AG09319 (cell line): ENCODE measurements around the gene PPARGC1A.

Experiments
- DNase-seq: peaks from one replicate; pipeline ENCODE4 v3.0.0-alpha.2; 2010; ENCODE audit warnings: low read depth; ENCODE audit errors: extremely low read depth
- TF ChIP-seq, protein P1 (sequence below): IDR thresholded peaks from 2 replicates; pipeline ENCODE4 v1.5.1; 2011; ENCODE audit warnings: low read depth, mild to moderate bottlenecking, inconsistent platforms, low read length, moderate library complexity

The PPARGC1A gene

DNA sequence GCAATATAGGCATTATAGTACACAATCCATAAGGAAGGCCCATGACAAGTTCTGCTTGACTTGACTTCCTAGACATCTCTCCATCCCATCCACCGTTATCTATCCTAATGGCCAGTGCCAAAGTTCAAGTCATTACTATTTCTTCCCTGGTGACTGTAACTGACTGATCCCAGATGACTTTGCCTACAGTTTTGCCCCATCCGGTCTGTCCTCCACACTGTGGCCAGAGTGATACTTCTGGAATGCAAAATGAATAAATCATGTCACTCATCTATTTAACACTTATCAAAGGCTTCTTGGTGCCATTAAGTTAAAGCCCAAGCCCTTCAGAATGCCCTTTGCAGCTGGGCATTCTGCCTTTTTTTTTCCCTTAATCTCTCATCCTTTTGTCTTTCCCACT lies 130.8 kb downstream of the PPARGC1A start:
- no peak for DNase-seq
- TF ChIP-seq, protein P1, sequence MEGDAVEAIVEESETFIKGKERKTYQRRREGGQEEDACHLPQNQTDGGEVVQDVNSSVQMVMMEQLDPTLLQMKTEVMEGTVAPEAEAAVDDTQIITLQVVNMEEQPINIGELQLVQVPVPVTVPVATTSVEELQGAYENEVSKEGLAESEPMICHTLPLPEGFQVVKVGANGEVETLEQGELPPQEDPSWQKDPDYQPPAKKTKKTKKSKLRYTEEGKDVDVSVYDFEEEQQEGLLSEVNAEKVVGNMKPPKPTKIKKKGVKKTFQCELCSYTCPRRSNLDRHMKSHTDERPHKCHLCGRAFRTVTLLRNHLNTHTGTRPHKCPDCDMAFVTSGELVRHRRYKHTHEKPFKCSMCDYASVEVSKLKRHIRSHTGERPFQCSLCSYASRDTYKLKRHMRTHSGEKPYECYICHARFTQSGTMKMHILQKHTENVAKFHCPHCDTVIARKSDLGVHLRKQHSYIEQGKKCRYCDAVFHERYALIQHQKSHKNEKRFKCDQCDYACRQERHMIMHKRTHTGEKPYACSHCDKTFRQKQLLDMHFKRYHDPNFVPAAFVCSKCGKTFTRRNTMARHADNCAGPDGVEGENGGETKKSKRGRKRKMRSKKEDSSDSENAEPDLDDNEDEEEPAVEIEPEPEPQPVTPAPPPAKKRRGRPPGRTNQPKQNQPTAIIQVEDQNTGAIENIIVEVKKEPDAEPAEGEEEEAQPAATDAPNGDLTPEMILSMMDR = no peak

DNA sequence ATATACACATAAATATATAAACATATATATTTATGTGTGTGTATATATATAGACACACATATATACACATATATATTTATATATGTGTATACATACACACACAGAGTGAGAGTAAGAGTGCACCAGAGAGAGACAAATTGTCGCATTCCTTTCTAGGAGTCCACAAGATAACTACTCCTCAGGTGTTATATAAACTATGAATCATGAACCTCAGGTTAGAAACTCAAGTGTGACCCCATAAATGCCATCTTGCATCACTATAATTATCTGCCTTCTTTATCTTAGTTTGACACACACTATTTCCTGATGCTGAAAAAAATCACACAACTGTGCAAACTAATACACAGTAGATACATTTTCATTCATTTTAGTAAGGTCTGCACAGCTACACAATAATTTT lies 135.2 kb downstream of the PPARGC1A start:
- no peak for DNase-seq
- TF ChIP-seq, protein P1 = no peak

DNA sequence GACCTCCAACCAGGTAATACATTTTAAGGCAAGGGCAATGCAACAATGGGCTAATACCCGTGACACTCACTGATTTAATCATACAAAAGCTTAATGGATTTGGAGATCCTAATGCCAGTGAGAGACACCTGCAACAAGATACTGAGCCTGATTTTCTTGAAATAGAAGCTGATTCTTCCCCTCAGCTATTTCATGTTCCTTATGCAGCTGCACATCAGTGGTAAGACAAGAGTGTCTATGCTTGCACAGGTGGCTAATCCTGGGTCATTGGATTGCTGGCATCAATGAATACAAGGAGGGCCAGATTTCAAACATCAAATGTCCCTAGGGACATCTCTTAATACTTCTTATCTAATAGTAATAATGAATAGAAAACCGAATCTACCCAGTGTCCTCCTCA lies 139.7 kb downstream of the PPARGC1A start:
- DNase-seq = no peak
- TF ChIP-seq, protein P1 = no peak

DNA sequence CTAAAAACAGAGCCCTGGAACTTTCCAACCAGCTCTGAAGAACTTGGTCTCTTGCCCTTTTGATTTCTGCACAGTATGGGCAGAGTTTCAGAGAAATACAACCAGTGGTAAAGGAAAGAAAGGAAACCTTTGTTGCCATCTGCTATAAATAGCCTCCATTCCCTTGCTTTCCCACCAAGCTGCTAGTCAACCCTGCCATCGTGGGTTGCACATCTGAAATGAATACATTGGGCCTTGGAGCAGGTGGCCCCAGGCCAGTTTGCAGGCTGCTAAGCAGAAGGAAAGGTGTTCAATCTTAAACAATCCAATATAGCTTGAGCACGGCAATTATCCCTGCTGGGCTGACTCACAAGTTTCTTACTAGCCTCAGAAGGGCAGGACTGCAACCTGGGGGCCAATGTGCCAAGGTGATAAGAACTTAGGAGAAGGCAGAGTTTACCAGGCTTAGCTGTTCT lies 142.5 kb downstream of the PPARGC1A start:
- no peak for DNase-seq
- TF ChIP-seq, protein P1 = no peak

DNA sequence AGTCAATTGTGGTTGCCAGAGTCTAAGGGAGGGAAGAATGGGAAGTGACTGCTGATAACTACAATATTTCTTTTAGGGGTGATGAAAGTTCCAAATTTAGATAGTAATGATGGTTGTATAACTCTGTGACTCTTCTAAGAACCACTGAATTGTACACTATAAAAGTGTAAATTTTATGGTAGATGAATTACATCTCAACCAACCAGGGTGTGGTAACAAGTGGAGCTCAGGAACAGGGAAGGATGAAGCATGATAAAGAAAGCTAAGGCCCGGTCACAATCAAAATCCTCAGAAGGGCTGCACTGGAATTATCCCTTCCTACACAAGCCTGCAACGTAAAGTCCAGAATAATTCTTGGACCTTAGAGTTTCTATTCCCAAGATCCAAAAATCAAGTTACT lies 143.2 kb downstream of the PPARGC1A start:
- no peak for DNase-seq
- TF ChIP-seq, protein P1 = no peak

DNA sequence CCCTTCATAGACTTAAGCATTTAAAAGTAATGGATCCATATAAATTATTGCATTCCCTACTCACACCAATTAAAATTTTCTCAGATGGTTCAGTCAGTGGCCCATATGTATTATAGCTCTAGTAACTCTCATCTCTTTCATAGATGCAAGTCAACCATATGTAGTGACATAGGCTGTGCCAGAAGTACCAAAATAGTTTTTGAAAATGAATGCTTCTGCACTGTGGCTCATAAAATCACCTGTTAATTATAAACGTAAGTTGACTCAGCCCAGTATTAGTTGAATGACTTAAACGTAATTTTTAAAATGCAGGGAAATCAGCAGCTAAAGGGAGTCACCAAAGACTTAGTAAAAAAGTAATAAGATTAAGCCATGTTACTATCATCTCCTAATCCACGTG lies 143.8 kb downstream of the PPARGC1A start:
- DNase-seq = no peak
- TF ChIP-seq, protein P1 = no peak

DNA sequence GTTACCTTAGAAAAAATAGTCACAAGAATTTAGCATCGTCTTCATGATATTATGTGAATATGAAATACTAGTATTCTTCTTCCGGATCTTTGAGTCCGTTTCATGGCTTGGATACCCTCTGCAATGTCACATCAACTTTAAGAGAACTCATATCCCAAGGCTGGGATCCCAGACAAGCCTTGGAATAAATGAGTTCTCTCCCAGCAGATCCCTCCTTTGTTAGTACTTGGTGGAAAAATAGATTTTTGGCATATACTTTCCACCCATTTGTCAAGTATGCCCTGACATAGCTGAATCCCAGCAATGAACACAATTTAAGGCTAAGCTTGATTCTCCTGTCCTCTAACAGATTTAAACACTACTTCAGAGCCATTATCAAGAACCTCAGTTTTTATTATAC lies 144.5 kb downstream of the PPARGC1A start:
- no peak for DNase-seq
- TF ChIP-seq, protein P1 = no peak
